GM13976 (cell line): ENCODE results near the gene CACNA2D4.

ENCODE experiments used
- DNase-seq: peaks from one replicate; pipeline ENCODE4 v3.0.0; 2012; ENCODE audit warnings: low spot score
- in situ Hi-C: fragments of 300-500 bp; cut with MboI; formaldehyde crosslinking; loops from one replicate; pipeline ENCODE4 v1.12.0; 2022; ENCODE audit warnings: low sequenced_read_pairs, mixed read lengths, inconsistent platforms; ENCODE audit not compliant: unreplicated experiment
- TF ChIP-seq, protein P1 (sequence below): IDR thresholded peaks from 2 replicates; pipeline ENCODE4 v1.5.1; 2012; ENCODE audit warnings: borderline replicate concordance, mild to moderate bottlenecking; ENCODE audit not compliant: insufficient read depth; ENCODE audit errors: extremely low read depth, missing control alignments, control extremely low read depth

CACNA2D4 gene

DNA sequence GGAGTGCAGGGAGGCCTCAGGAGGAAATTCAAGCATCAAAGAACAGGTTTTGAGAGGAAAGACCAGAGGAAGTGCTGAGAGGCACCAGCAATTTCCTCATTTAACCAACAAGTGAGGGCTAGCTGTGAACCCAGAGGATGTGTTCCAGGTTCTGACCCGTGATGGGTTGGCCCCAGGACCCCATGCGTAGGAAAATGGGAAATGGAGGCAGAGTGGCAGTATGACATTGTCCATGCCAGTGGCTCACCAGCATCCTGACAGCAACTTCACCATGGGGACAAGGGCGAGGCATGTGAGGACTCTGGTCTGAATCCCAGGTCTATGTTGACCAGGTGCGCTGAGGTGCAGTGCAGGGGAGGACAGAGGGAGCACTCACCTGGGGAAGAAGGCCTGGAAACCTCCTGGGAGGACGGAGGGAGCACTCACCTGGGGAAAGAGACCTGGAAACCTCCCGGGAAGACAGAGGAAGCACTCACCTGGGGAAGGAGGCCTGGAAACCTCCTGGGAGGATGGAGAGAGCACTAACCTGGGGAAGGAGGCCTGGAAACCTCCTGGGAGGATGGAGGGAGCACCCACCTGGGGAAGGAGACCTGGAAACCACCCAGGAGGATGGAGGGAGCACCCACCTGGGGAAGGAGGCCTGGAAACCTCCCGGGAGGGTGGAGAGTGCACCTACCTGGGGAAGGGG lies 6.7 kb upstream of the CACNA2D4 start:
- in situ Hi-C loops = no loop called here

DNA sequence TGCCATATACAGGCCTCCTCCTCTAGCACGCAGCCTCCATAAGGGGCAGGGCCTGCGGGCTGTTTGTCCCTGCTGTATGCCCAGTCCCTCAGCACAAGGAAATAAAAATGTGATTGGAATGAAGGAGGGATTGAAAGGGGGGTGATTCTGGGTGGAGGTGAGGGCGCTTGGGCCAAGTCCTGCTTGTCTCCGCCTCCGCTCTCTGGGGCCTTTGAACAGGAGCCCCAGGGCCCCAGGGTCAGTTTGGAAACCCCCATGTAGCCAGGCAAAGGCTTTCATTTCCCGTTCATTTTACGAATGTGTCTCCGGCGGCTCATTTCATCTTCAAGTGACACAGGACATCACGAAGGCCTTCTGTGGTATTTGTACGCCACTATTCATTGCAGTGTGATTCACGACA lies 4.5 kb upstream of the CACNA2D4 start:
- TF ChIP-seq, protein P1, sequence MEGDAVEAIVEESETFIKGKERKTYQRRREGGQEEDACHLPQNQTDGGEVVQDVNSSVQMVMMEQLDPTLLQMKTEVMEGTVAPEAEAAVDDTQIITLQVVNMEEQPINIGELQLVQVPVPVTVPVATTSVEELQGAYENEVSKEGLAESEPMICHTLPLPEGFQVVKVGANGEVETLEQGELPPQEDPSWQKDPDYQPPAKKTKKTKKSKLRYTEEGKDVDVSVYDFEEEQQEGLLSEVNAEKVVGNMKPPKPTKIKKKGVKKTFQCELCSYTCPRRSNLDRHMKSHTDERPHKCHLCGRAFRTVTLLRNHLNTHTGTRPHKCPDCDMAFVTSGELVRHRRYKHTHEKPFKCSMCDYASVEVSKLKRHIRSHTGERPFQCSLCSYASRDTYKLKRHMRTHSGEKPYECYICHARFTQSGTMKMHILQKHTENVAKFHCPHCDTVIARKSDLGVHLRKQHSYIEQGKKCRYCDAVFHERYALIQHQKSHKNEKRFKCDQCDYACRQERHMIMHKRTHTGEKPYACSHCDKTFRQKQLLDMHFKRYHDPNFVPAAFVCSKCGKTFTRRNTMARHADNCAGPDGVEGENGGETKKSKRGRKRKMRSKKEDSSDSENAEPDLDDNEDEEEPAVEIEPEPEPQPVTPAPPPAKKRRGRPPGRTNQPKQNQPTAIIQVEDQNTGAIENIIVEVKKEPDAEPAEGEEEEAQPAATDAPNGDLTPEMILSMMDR = no peak
- in situ Hi-C loops = no loop called here

More for the DNA sequence above, 6.7 kb upstream of the CACNA2D4 start:
- TF ChIP-seq, protein P1 = no peak
- no peak for DNase-seq

GRCh38 chr12:1922075-1922709 lies 3.7 kb upstream of the CACNA2D4 start:
- peak; percentile 35 for DNase-seq
- TF ChIP-seq, protein P1 = peak; percentile 52
- in situ Hi-C loops = no loop called here

More for the DNA sequence above, 4.5 kb upstream of the CACNA2D4 start:
- DNase-seq = peak; percentile 47

DNA sequence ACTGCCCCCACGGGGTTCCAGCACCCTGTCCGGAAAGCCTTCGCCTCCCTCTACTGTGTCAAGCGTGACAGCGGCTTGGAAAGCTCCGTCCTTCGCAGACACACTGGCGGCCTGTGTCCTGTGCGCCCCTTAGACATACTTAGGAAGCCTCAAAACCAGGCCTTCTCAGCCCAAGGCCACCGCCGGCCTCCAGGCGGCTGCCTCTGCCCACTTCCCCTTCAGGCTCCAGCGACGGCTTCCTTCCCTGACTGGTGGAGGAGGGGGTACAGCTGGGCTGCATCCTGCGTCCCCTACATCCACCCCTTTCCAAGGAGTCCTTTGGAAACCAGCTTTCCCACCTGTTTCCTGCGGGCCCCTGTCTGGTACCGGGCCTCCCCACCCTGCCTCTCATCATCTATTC lies 2.5 kb upstream of the CACNA2D4 start:
- TF ChIP-seq, protein P1 = no peak
- DNase-seq = peak; percentile 45
- in situ Hi-C loops = no loop called here

GRCh38 chr12:1920436-1920835 lies 2.0 kb upstream of the CACNA2D4 start:
- no peak for DNase-seq
- TF ChIP-seq, protein P1 = no peak
- in situ Hi-C loops = no loop called here

DNA sequence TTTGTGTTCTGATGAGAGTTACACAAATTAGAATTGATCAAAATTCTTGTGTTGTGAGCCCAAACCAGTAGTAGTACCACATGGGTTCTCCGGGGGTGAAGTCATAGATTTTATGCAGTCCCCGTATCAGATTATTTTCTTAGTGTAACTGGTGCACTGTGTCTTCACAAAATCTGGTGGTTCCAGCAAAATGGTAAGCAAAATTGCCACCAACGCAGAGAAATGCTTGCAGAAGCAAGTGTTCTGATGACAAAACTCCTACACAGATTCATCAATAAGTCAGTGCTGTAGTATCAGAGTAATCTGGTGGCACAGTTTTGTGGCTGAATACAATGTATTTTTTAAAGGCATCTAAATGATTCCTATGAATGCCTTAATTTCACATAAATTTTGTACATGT lies 1.3 kb upstream of the CACNA2D4 start:
- in situ Hi-C loops = no loop called here
- no peak for DNase-seq
- TF ChIP-seq, protein P1 = no peak
